ENCODE results near the gene NR1H2. TPM values are rescaled to one million over a fixed set of nuclear protein-coding genes. Genes with fewer than 3 reads are reported as not detected.

NR1H2 gene
- total and polyA plus RNA-seq, 10 of the 15 experiments (the other 5 are each of a cell fraction or from before 2014, with no cell fraction given), result 0.05 to 54.2 (median 35.1) TPM

DNA sequence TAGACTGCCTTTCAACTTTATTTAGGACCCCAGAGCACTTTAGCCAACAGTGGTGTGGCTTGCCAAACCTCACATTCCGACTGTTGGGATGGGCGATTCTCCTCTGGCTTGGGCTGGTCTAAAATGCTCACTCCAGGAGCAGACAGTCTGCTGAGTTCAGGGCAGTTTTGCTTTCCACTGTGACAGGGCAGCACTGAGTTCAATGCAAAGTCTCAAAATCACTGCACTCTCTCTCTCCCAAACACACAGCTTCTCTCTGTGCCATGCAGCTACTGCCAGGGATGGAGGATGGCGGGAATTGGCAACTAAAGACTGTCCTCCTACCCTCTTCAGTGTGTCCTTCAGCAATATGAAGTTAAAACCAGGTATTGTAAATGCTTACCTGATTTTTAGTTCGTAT is 24.0 kb upstream of the NR1H2 start:
- SMC1A ChIA-PET (ENCODE audit: uncharacterized antibody, unreplicated experiment), result interaction anchor here (0.6 to 3.1 kb wide), 5 partner anchors 12 to 485 kb away, joined by 3 to 7 read pairs (median 5); no protein-coding TSS in a partner anchor
- no peak for TF ChIP-seq CHD4 (IDR thresholded peaks at IDR 0.05)
- TF ChIP-seq BRCA1 (IDR thresholded peaks at IDR 0.05; ENCODE audit: low read depth, low read length), result no peak
- no peak for TF ChIP-seq MYB (IDR thresholded peaks at IDR 0.05; ENCODE audit: borderline replicate concordance, low read depth, low read length)
- no peak for TF ChIP-seq EGR1 (IDR thresholded peaks at IDR 0.05; ENCODE audit: borderline replicate concordance in 1 of 2, low read depth in 2 of 2, low read length in 2 of 2)
- TF ChIP-seq POLR2A (IDR thresholded peaks at IDR 0.05; ENCODE audit: low read depth, low read length), result no peak
- TF ChIP-seq, protein P1, sequence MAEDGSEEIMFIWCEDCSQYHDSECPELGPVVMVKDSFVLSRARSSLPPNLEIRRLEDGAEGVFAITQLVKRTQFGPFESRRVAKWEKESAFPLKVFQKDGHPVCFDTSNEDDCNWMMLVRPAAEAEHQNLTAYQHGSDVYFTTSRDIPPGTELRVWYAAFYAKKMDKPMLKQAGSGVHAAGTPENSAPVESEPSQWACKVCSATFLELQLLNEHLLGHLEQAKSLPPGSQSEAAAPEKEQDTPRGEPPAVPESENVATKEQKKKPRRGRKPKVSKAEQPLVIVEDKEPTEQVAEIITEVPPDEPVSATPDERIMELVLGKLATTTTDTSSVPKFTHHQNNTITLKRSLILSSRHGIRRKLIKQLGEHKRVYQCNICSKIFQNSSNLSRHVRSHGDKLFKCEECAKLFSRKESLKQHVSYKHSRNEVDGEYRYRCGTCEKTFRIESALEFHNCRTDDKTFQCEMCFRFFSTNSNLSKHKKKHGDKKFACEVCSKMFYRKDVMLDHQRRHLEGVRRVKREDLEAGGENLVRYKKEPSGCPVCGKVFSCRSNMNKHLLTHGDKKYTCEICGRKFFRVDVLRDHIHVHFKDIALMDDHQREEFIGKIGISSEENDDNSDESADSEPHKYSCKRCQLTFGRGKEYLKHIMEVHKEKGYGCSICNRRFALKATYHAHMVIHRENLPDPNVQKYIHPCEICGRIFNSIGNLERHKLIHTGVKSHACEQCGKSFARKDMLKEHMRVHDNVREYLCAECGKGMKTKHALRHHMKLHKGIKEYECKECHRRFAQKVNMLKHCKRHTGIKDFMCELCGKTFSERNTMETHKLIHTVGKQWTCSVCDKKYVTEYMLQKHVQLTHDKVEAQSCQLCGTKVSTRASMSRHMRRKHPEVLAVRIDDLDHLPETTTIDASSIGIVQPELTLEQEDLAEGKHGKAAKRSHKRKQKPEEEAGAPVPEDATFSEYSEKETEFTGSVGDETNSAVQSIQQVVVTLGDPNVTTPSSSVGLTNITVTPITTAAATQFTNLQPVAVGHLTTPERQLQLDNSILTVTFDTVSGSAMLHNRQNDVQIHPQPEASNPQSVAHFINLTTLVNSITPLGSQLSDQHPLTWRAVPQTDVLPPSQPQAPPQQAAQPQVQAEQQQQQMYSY (CRISPR knock-in tag; IDR thresholded peaks at IDR 0.05), result no peak
- TF ChIP-seq, protein P2, sequence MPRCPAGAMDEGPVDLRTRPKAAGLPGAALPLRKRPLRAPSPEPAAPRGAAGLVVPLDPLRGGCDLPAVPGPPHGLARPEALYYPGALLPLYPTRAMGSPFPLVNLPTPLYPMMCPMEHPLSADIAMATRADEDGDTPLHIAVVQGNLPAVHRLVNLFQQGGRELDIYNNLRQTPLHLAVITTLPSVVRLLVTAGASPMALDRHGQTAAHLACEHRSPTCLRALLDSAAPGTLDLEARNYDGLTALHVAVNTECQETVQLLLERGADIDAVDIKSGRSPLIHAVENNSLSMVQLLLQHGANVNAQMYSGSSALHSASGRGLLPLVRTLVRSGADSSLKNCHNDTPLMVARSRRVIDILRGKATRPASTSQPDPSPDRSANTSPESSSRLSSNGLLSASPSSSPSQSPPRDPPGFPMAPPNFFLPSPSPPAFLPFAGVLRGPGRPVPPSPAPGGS (IDR thresholded peaks at IDR 0.05; ENCODE audit: borderline replicate concordance, insufficient read depth, low read depth, low read length, poor library complexity, severe bottlenecking), result no peak
- no peak for TF ChIP-seq RB1 (IDR thresholded peaks at IDR 0.05; ENCODE audit: borderline replicate concordance)
- TF ChIP-seq EED (IDR thresholded peaks at IDR 0.05; ENCODE audit: low read depth), result no peak
- no peak for TF ChIP-seq RELA (IDR thresholded peaks at IDR 0.05; ENCODE audit: borderline replicate concordance, partially characterized antibody)
- TF ChIP-seq, protein P3, sequence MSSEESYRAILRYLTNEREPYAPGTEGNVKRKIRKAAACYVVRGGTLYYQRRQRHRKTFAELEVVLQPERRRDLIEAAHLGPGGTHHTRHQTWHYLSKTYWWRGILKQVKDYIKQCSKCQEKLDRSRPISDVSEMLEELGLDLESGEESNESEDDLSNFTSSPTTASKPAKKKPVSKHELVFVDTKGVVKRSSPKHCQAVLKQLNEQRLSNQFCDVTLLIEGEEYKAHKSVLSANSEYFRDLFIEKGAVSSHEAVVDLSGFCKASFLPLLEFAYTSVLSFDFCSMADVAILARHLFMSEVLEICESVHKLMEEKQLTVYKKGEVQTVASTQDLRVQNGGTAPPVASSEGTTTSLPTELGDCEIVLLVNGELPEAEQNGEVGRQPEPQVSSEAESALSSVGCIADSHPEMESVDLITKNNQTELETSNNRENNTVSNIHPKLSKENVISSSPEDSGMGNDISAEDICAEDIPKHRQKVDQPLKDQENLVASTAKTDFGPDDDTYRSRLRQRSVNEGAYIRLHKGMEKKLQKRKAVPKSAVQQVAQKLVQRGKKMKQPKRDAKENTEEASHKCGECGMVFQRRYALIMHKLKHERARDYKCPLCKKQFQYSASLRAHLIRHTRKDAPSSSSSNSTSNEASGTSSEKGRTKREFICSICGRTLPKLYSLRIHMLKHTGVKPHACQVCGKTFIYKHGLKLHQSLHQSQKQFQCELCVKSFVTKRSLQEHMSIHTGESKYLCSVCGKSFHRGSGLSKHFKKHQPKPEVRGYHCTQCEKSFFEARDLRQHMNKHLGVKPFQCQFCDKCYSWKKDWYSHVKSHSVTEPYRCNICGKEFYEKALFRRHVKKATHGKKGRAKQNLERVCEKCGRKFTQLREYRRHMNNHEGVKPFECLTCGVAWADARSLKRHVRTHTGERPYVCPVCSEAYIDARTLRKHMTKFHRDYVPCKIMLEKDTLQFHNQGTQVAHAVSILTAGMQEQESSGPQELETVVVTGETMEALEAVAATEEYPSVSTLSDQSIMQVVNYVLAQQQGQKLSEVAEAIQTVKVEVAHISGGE (CRISPR knock-in tag; IDR thresholded peaks at IDR 0.05), result no peak
- no peak for TF ChIP-seq CREM (IDR thresholded peaks at IDR 0.05; ENCODE audit: low read depth)

More for the DNA sequence above, 24.0 kb upstream of the NR1H2 start:
- no peaks in the 10 kb centered on the region; the same call in 1 of the 3 replicates for H3K9me3 ChIP-seq (replicated peaks; ENCODE audit: control insufficient read depth, insufficient read depth, low read length)
- no peak overlapping the region for H3K9ac ChIP-seq (ENCODE audit: control insufficient read depth, insufficient read depth, low read length)
- H3K4me2 ChIP-seq (ENCODE audit: control insufficient read depth, insufficient read depth), result no peak overlapping the region
- WGBS (ENCODE audit: insufficient coverage, insufficient replicate concordance, low lambda C conversion rate, missing lambda C conversion rate), result 43% methylated on average over 4 of the region's 4 CpGs
- no peaks in the 10 kb centered on the region for H3K27me3 ChIP-seq (replicated peaks in 1 of 2; ENCODE audit: control insufficient read depth in 2 of 2, insufficient read depth in 2 of 2, low read length in 1 of 2)
- no peak overlapping the region for H2AFZ ChIP-seq (ENCODE audit: control insufficient read depth, low read depth, low read length)
- no peak overlapping the region for H3K4me3 ChIP-seq
- ATAC-seq (no peak), FAIRE-seq (no peak), DNase-seq (ENCODE audit: low read depth, low spot score) (no peak)
- ChIA-PET POLR2A (no interaction called here), CTCF (interaction anchor here (0.5 to 3.0 kb wide), 8 partner anchors 11 to 873 kb away, joined by 3 to 13 read pairs (median 3); no protein-coding TSS in a partner anchor), RAD21 (ENCODE audit: unreplicated experiment) (interaction anchor here (1.1 to 4.0 kb wide), 3 partner anchors 9 to 109 kb away, joined by 3 to 17 read pairs (median 4); partner anchors contain the start of gene KCNC3)
- no TSS peak for BruUV-seq (replicated peaks)
- intact Hi-C loops (cut with micrococcal nuclease; ENCODE audit: unreplicated experiment), result loop anchor here (10.0 kb wide), 2 partner anchors 183 to 543 kb away; no protein-coding TSS in a partner anchor
- no peak overlapping the region for H3K27ac ChIP-seq (ENCODE audit: control insufficient read depth, insufficient read depth)
- H4K20me1 ChIP-seq (ENCODE audit: control insufficient read depth, insufficient read depth), result no peaks in the 10 kb centered on the region
- peaks cover 29% of the 10 kb centered on the region for H3K4me1 ChIP-seq (ENCODE audit: control insufficient read depth, insufficient read depth, low read length)
- in situ Hi-C loops (cut with MboI), result loop anchor here (10.0 kb wide), 1 partner anchor 543 kb away; no protein-coding TSS in a partner anchor
- H3K36me3 ChIP-seq (ENCODE audit: control insufficient read depth in 2 of 2, insufficient read depth in 2 of 2, low read length in 1 of 2), result no peaks in the 10 kb centered on the region
- H3K79me2 ChIP-seq (ENCODE audit: control insufficient read depth, insufficient read depth, low read length), result no peaks in the 10 kb centered on the region

Data from GM12878 (cell line).